H9 (cell line): Measurements from ENCODE around the gene WDR38. TPM values are rescaled to one million over a fixed set of nuclear protein-coding genes. Genes with fewer than 3 reads are reported as not detected.
A peak's percentile ranks its signal among the peaks of the same experiment; 100 is the strongest.

ENCODE experiments used
- DNase-seq: peaks from one replicate; pipeline ENCODE4 v3.0.0-alpha.2; 2017
- H2AFZ ChIP-seq: one replicate; pipeline ENCODE4 v1.6.1; 2013; ENCODE audit warnings: mild to moderate bottlenecking, low read length, control low read depth, moderate library complexity
- H2AK5ac ChIP-seq: 2 replicates; pipeline ENCODE4 v1.6.1; 2013; ENCODE audit warnings: low read length, control low read depth, mixed read lengths; ENCODE audit not compliant: insufficient read length
- H2BK120ac ChIP-seq: one replicate; pipeline ENCODE4 v1.6.1; 2013; ENCODE audit warnings: low read depth, mild to moderate bottlenecking, low read length, control low read depth, inconsistent platforms; ENCODE audit not compliant: poor library complexity, severe bottlenecking
- H2BK12ac ChIP-seq: 2 replicates; pipeline ENCODE4 v1.6.1; 2013; ENCODE audit warnings: low read length, control low read depth, mixed read lengths, low read depth; ENCODE audit not compliant: insufficient read length
- H2BK15ac ChIP-seq: 2 replicates; pipeline ENCODE4 v1.6.1; 2013; ENCODE audit warnings: low read depth, low read length, control low read depth
- H2BK20ac ChIP-seq: one replicate; pipeline ENCODE4 v1.6.1; 2013; ENCODE audit warnings: low read depth, mild to moderate bottlenecking, low read length, control low read depth, inconsistent platforms; ENCODE audit not compliant: poor library complexity, severe bottlenecking
- H2BK5ac ChIP-seq: 2 replicates; pipeline ENCODE4 v1.6.1; 2013; ENCODE audit warnings: low read length, control low read depth, mixed read lengths; ENCODE audit not compliant: insufficient read length
- H3K14ac ChIP-seq: 2 replicates; pipeline ENCODE4 v1.6.1; 2013; ENCODE audit warnings: low read length, control low read depth; ENCODE audit not compliant: insufficient read depth
- H3K18ac ChIP-seq: 2 replicates; pipeline ENCODE4 v1.6.1; 2013; ENCODE audit warnings: low read depth, mild to moderate bottlenecking, mixed read lengths, low read length, control low read depth; ENCODE audit not compliant: insufficient read length
- H3K23ac ChIP-seq: 2 replicates; pipeline ENCODE4 v1.6.1; 2013; ENCODE audit warnings: low read length, control low read depth, mixed read lengths, low read depth; ENCODE audit not compliant: insufficient read length
- H3K23me2 ChIP-seq: 2 replicates; pipeline ENCODE4 v1.6.1; 2013; ENCODE audit warnings: low read depth, mild to moderate bottlenecking, mixed read lengths, low read length, control low read depth; ENCODE audit not compliant: insufficient read length, poor library complexity, severe bottlenecking
- H3K27ac ChIP-seq: 2 replicates; pipeline ENCODE4 v1.5.1; 2013; ENCODE audit warnings: low read length, control low read depth, mixed read lengths, low read depth; ENCODE audit not compliant: insufficient read length
- H3K27me3 ChIP-seq: 2 replicates; pipeline ENCODE4 v1.6.1; 2013; ENCODE audit warnings: low read length, control low read depth, inconsistent platforms; ENCODE audit not compliant: insufficient read depth
- H3K4ac ChIP-seq: 2 replicates; pipeline ENCODE4 v1.6.1; 2013; ENCODE audit warnings: low read depth, mild to moderate bottlenecking, control low read depth, inconsistent platforms, low read length, moderate library complexity
- H3K4me1 ChIP-seq: 2 replicates; pipeline ENCODE4 v1.6.1; 2013; ENCODE audit warnings: low read length, control low read depth, inconsistent platforms; ENCODE audit not compliant: insufficient read depth
- H3K4me2 ChIP-seq: 2 replicates; pipeline ENCODE4 v1.6.1; 2013; ENCODE audit warnings: low read length, control low read depth, mixed read lengths; ENCODE audit not compliant: insufficient read length, insufficient read depth
- H3K56ac ChIP-seq: 2 replicates; pipeline ENCODE4 v1.6.1; 2013; ENCODE audit warnings: low read depth, mild to moderate bottlenecking, mixed read lengths, low read length, control low read depth; ENCODE audit not compliant: insufficient read length
- H3K79me1 ChIP-seq: 2 replicates; pipeline ENCODE4 v1.6.1; 2013; ENCODE audit warnings: low read depth, mild to moderate bottlenecking, moderate library complexity, low read length, control low read depth, inconsistent platforms; ENCODE audit not compliant: insufficient read depth, poor library complexity, severe bottlenecking
- H3K79me2 ChIP-seq: 2 replicates; pipeline ENCODE4 v1.6.1; 2013; ENCODE audit warnings: low read length, control low read depth, inconsistent platforms; ENCODE audit not compliant: insufficient read depth
- H3K9ac ChIP-seq: 2 replicates; pipeline ENCODE4 v1.6.1; 2013; ENCODE audit warnings: low read length, control low read depth, mixed read lengths; ENCODE audit not compliant: insufficient read length; ENCODE audit errors: extremely low read depth
- H3K9me3 ChIP-seq: one replicate; pipeline ENCODE4 v1.6.1; 2013; ENCODE audit warnings: low read depth, low read length, inconsistent platforms; ENCODE audit not compliant: control insufficient read depth
- H3T11ph ChIP-seq: one replicate; pipeline ENCODE4 v1.6.1; 2013; ENCODE audit warnings: mild to moderate bottlenecking, low read length, control low read depth, inconsistent platforms
- H4K20me1 ChIP-seq: one replicate; pipeline ENCODE4 v1.6.1; 2013; ENCODE audit not compliant: control insufficient read depth, insufficient read length, insufficient read depth
- H4K5ac ChIP-seq: 2 replicates; pipeline ENCODE4 v1.6.1; 2013; ENCODE audit warnings: low read depth, mild to moderate bottlenecking, mixed read lengths, low read length, control low read depth; ENCODE audit not compliant: insufficient read length
- H4K8ac ChIP-seq: replicated peaks from 2 replicates; pipeline ENCODE4 v1.6.1; 2013; ENCODE audit warnings: low read length, control low read depth, mixed read lengths, low read depth; ENCODE audit not compliant: insufficient read length
- H4K91ac ChIP-seq: 2 replicates; pipeline ENCODE4 v1.6.1; 2013; ENCODE audit warnings: low read depth, mild to moderate bottlenecking, moderate library complexity, mixed read lengths, low read length, control low read depth; ENCODE audit not compliant: insufficient read length
- H3K27ac Mint-ChIP-seq, 3 experiments: 2 replicates in 2 of 3; 3 replicates in 1 of 3; pipeline ENCODE4 v1.8.0; 2020 to 2021; ENCODE audit warnings: mixed read lengths in 3 of 3, mild to moderate bottlenecking in 1 of 3, moderate library complexity in 1 of 3
- H3K27me3 Mint-ChIP-seq: 2 replicates; pipeline ENCODE4 v1.8.0; 2021; ENCODE audit warnings: low read depth, mild to moderate bottlenecking, moderate library complexity, mixed read lengths
- H3K36me3 Mint-ChIP-seq, 3 experiments: 2 replicates in 2 of 3; 3 replicates in 1 of 3; pipeline ENCODE4 v1.8.0; 2020 to 2021; ENCODE audit warnings: low read depth in 3 of 3, mixed read lengths in 3 of 3; ENCODE audit not compliant: insufficient read depth in 1 of 3
- H3K4me1 Mint-ChIP-seq, 2 experiments: 2 replicates each; pipeline ENCODE4 v1.8.0; 2020; ENCODE audit warnings: mixed read lengths in 2 of 2
- H3K4me3 Mint-ChIP-seq, 2 experiments: 2 replicates in 1 of 2; 3 replicates in 1 of 2; pipeline ENCODE4 v1.8.0; 2020 to 2021; ENCODE audit warnings: mild to moderate bottlenecking in 2 of 2, mixed read lengths in 2 of 2, moderate library complexity in 1 of 2
- H3K9me3 Mint-ChIP-seq, 2 experiments: 2 replicates in 1 of 2; 3 replicates in 1 of 2; pipeline ENCODE4 v1.8.0; 2020; ENCODE audit warnings: mild to moderate bottlenecking in 2 of 2, mixed read lengths in 2 of 2, moderate library complexity in 1 of 2
- WGBS: extraction: QIAGEN DNeasy Blood & Tissue Kit; methylation state at CpG from one replicate; pipeline ENCODE4 v1.1.7; 2013; ENCODE audit warnings: missing lambda C conversion rate, low lambda C conversion rate, mixed read lengths; ENCODE audit not compliant: insufficient read length; ENCODE audit errors: extremely low coverage; 5-methylcytosine and 5-hydroxymethylcytosine counted together
- total RNA-seq: library from RNA; stranded (reverse); gene quantifications from 2 replicates; pipeline ENCODE4 v1.2.1, GENCODE V29; 2021
- TF ChIP-seq, protein P1 (sequence below): fragments of 200-600 bp; sonication (generic); conservative IDR thresholded peaks from 3 replicates; pipeline ENCODE4 v1.8.0; 2021; ENCODE audit warnings: antibody characterized with exemption, mild to moderate bottlenecking

WDR38 gene
- total RNA-seq, 1 experiment from 2014 or later: not detected

DNA sequence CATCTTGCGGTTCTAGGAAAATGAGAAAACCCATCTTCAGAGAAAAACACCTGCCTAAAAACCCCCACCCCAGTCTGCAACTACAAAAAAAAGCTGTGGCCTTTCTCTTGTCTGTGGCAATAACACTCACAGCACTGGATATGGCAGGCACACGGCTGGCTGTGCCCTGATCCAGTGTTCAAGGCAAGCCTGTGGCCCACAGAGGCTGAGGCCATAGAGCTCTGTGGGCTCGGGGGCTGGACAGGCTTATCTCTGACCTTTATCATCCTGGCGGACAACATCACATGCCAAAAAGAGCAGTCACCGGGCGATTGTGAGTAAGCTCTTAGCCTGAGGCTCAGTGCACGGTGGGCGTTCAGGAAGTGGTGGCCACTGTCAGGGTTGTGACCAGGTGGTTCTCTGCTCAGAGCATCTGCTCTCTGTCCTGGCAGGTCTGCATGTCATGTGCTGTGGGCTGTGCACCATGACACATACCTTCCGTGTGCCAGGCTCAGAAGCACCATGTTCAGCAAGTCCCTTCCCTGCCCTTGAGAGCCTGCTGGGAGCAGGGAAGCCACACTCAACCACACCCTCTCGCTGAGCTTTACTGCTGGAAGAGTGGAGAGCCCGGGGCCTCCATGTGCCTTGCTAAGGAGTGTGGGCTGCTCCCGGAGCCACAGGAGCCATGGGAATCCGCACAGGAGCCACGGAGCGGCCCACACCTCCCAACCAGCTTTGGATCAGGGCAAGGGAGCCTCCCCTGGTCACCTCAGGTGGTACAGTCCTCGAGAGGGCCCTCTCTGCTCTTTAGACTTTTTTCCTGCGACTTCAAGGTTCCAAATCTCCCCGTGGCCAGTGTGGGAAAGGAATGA lies 34.6 kb upstream of the WDR38 start:
- Histone ChIP-seq H3K14ac (no peak overlapping the region; the same call in 1 of the 2 replicates), H3K4ac (no peak overlapping the region), H3K79me1 (no peaks in the 10 kb centered on the region), H3K23me2 (no peaks in the 10 kb centered on the region), H4K91ac (no peak overlapping the region), H2BK12ac (no peak overlapping the region), H3K9me3 (no peaks in the 10 kb centered on the region), H3K4me2 (no peak overlapping the region), H4K20me1 (no peaks in the 10 kb centered on the region), H4K5ac (no peak overlapping the region), H3T11ph (no peak overlapping the region), H2BK5ac (no peak overlapping the region), H3K9ac (no peak overlapping the region), H2BK120ac (no peak overlapping the region), H4K8ac (no peak overlapping the region), H2BK20ac (no peak overlapping the region), H3K27me3 (no peaks in the 10 kb centered on the region), H2AK5ac (no peak overlapping the region), H3K79me2 (no peaks in the 10 kb centered on the region), H2AFZ (no peak overlapping the region), H3K27ac (no peak overlapping the region), H3K56ac (no peak overlapping the region), H3K18ac (peak overlapping the region; percentile 12), H2BK15ac (no peak overlapping the region), H3K23ac (no peak overlapping the region), H3K4me1 (0 out of 2 replicates have a peak, but pooled peaks cover 2% of the 10 kb centered on the region)
- Mint-ChIP-seq H3K9me3 (no peaks in the 10 kb centered on the region), H3K36me3 (no peaks in the 10 kb centered on the region), H3K27me3 (no peaks in the 10 kb centered on the region), H3K4me3 (no peak overlapping the region), H3K27ac (peak overlapping the region in 1 of 3 experiments; percentile 52; a peak in 1 of 7 replicates), H3K4me1 (peaks cover 4 to 19% of the 10 kb centered on the region in 2 experiments)
- WGBS: no CpG with 5 or more reads among the region's 18 CpGs
- TF ChIP-seq, protein P1, sequence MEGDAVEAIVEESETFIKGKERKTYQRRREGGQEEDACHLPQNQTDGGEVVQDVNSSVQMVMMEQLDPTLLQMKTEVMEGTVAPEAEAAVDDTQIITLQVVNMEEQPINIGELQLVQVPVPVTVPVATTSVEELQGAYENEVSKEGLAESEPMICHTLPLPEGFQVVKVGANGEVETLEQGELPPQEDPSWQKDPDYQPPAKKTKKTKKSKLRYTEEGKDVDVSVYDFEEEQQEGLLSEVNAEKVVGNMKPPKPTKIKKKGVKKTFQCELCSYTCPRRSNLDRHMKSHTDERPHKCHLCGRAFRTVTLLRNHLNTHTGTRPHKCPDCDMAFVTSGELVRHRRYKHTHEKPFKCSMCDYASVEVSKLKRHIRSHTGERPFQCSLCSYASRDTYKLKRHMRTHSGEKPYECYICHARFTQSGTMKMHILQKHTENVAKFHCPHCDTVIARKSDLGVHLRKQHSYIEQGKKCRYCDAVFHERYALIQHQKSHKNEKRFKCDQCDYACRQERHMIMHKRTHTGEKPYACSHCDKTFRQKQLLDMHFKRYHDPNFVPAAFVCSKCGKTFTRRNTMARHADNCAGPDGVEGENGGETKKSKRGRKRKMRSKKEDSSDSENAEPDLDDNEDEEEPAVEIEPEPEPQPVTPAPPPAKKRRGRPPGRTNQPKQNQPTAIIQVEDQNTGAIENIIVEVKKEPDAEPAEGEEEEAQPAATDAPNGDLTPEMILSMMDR: peak; percentile 38; the same call in 2 of the 3 replicates
- DNase-seq: peak; percentile 74
